GM12872 (cell line): ENCODE data around the gene ZNF106.

Source experiments
- TF ChIP-seq, protein P1 (sequence below): IDR thresholded peaks from 3 replicates; pipeline ENCODE4 v1.5.1; 2011; ENCODE audit warnings: low read depth, mild to moderate bottlenecking, low read length, moderate library complexity; ENCODE audit not compliant: insufficient read depth

The ZNF106 gene

DNA sequence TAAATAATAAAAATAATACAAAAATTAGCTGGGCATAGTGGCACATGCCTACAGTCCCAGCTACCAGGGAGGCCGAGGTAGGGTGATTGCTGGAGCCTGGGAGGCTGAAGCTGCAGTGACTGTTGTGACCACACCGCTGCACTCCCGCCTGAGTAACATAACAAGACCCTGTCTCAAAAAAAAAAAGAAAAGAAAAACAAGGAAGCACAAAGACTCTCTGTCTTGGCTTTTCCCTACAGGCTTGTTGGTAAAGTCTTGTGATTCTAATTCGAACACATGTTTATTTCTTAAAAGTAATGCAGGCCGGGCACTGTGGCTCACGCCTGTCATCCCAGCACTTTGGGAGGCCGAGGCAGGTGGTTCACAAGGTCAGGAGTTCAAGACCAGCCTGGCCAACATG, 71.6 kb downstream of the ZNF106 start:
- TF ChIP-seq, protein P1, sequence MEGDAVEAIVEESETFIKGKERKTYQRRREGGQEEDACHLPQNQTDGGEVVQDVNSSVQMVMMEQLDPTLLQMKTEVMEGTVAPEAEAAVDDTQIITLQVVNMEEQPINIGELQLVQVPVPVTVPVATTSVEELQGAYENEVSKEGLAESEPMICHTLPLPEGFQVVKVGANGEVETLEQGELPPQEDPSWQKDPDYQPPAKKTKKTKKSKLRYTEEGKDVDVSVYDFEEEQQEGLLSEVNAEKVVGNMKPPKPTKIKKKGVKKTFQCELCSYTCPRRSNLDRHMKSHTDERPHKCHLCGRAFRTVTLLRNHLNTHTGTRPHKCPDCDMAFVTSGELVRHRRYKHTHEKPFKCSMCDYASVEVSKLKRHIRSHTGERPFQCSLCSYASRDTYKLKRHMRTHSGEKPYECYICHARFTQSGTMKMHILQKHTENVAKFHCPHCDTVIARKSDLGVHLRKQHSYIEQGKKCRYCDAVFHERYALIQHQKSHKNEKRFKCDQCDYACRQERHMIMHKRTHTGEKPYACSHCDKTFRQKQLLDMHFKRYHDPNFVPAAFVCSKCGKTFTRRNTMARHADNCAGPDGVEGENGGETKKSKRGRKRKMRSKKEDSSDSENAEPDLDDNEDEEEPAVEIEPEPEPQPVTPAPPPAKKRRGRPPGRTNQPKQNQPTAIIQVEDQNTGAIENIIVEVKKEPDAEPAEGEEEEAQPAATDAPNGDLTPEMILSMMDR: no peak

DNA sequence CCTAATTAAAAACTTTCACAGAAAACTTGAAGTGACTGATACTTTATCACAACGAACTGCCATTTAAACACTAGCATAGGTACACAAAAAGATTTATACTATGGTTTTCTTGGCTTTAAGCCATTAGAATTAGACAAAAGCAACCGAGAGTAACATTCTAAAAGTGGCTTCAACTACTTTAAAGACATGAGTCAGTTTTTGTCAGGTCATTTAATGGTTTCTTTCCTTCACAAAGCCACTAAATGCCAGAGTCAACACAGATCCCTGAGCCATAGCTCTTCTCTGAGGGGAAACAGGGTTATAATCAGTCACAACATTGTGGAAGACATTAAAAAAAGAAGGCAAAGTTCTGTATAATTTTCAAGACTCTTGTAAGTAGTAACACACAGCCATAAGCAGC, 77.0 kb downstream of the ZNF106 start:
- TF ChIP-seq, protein P1: no peak

DNA sequence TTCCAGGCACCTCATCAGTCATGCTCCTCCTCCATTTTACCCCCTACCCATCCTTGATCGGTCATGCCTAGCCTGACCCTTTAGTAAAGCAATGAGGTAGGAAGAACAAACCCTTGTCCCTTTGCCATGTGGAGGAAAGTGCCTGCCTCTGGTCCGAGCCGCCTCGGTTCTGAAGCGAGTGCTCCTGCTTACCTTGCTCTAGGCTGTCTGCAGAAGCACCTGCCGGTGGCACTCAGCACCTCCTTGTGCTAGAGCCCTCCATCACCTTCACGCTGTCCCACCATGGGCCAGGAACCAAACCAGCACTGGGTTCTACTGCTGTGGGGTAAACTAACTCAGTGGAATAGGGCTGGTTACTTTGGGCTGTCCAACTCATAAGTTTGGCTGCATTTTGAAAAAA, 79.1 kb downstream of the ZNF106 start:
- TF ChIP-seq, protein P1: no peak

DNA sequence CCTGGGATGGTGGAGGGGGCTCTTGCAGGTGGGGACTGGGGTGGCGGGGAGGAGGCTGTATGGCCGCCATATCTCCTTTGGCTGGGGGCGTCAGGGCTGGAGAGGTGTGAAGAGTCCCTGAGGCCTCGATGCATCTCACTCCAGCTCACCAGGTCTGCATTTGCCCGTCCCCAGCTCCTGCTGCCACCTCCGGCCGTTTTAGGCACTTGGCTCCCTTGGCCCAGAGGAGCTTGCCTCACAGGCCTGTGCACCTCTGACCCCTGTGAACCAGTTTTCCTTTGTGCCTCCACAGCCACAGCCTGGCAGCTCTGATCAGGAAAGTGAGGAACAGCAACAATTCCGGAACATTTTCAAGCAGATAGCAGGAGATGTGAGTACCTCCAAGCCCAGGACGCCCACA, 81.9 kb downstream of the ZNF106 start:
- TF ChIP-seq, protein P1: no peak

DNA sequence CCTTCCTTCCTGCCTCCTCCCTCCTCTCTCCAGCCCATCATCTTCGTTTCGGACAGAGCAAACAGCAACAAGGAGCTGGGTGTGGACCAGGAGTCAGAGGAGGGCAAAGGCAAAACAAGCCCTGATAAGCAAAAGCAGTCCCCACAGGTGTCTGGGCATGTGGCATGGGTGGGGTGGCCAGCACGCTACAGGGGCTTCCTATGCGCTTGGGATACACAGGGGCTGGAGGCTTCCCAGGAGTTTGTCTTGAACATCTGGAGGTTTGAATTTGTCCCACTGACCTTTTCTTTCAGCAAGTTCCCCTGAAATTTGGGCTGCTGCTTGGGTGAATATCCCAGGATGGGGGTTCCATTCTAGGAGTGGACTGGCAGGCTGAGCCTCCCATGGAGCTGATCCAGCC, 82.8 kb downstream of the ZNF106 start:
- TF ChIP-seq, protein P1: no peak

DNA sequence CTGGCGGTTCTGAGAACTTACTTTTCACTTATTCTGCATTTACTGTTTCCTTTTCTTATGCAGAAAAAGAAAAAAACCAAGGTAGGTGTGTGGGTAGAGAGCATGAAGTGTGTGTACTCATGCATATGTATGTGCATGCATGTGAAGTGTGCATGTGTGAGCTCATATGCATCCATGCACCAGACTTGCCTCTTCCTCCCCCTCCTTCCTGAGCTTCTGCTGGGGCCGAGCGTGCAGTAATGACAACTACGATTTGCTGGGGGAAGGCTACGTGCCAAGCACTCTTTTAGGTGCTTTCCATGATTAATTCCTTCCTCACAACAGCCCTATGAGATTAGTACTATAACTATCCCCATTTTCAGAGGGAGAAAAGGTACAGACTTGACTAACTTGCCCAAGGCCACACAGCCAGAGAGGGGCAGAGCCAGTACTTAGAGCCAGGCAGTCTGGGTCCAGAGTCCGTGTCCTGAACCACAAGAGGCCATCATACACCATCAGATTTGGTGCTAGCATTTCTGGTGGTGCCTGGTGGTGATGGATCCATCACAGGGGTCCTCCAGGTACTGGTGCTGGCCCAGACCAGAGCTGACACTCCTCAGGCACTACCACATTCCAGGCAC, 85.0 kb downstream of the ZNF106 start:
- TF ChIP-seq, protein P1: no peak

DNA sequence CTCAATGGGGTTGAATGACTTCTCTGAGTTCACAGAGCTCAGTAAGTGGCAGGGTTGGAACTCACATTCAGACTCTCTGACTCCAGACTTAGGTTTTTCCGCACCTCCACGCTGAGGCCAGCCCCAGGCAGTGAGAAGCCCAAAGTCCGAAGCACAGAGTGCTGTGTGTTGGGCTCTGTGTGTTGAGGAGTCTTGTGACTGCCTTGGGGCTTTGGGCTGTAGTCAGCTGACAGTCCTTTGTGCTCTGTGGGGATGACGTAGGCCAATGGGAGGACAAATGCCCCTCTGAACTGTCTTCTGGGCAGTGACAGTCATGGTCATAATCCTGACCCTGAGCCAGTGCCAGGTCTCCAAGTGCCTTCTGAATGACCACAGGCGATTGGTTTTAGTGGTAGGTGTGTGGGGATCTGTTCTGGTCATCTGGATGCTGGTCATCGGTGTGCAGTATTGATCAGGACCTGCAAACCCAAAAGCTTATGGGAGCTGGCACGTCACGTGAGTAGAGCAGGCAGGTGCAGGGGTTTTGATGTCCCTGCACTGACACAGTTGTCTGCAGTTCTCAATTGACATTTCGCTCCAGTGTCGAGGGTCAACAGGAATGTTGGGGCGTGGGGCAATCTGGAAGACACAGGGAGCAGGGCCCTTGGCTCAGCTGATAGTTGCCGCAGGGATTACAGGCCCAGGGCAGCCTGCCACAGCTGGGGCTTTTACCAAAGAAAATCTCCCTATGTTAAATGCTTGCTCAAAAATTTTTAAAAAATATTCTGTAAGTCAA, 86.3 kb downstream of the ZNF106 start:
- TF ChIP-seq, protein P1: no peak
